Measurements from ENCODE around the gene GRM8.
A peak's percentile ranks its signal among the peaks of the same experiment; 100 is the strongest.

Gene GRM8

DNA sequence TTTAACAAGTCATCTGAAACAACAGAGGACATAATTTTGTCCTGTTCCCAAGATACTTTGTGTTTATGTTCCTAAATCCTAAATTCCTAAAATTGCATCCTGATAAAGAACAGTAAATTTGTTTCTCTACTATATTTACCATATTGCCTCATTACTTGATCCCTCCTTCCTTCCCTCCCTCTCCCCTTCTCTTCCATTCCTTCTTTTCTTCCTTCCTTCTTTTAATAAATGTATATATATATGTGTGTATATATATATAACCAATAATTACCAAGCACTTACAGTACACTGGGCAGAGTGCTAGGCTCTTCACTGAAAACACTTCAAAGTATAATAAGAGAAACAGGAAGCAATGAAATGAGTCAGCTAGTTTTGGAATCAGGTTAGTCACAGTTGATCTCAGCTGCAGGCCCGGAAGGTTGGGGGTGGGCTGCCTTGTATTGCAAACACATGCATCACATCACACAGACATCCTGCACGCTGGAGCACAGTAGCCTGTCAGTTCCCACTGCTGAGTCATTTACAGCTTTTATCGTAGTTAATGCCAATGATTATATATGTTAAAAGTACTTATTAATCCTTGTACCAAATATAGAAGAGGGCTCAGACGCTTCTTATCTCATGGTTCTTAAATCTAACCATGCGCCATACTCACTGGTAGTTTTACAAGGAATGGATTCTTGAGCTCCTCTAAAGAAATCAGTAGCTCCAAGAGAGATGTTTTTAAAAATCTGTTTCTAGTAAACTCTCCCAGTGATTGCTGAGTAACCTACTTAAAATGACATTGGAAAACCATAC lies 551.7 kb downstream of the GRM8 start:
- no peak overlapping the region for H2AFZ ChIP-seq (ENCODE audit: low read depth, low read length)
- H3K4me2 ChIP-seq (ENCODE audit: low read length, poor library complexity, severe bottlenecking), result no peak overlapping the region
- H3K79me1 ChIP-seq (replicated peaks; ENCODE audit: low read length, poor library complexity, severe bottlenecking), result no peaks in the 10 kb centered on the region
- no peak overlapping the region for H3K4ac ChIP-seq (ENCODE audit: low read depth in 1 of 2, low read length in 2 of 2)
- no peaks in the 10 kb centered on the region for H3K27me3 ChIP-seq (ENCODE audit: control insufficient read depth in 1 of 2, insufficient read depth in 1 of 2, low read length in 2 of 2)
- H2BK120ac ChIP-seq (ENCODE audit: low read depth, low read length), result no peak overlapping the region
- H3K36me3 ChIP-seq (ENCODE audit: control insufficient read depth in 1 of 2, insufficient read depth in 2 of 2, low read depth in 1 of 2, low read length in 2 of 2), result no peaks in the 10 kb centered on the region
- no peak overlapping the region for H2BK15ac ChIP-seq (ENCODE audit: low read depth, poor library complexity, severe bottlenecking)
- H3K18ac ChIP-seq (ENCODE audit: low read depth in 1 of 2, low read length in 2 of 2), result no peak overlapping the region
- no peaks in the 10 kb centered on the region for H3K9me3 ChIP-seq (ENCODE audit: control insufficient read depth, low read length)
- WGBS, result 0% methylated on average over 1 of the region's 5 CpGs
- H3K4me1 ChIP-seq (ENCODE audit: control insufficient read depth, insufficient read depth, low read depth, low read length), result no peaks in the 10 kb centered on the region
- H3K27ac ChIP-seq (ENCODE audit: low read length, poor library complexity, severe bottlenecking), result peak overlapping the region; percentile 93
- H4K91ac ChIP-seq (ENCODE audit: low read length), result no peak overlapping the region
- H2AK5ac ChIP-seq (ENCODE audit: low read length, severe bottlenecking), result no peak overlapping the region
- H3K14ac ChIP-seq (ENCODE audit: low read length in 2 of 2), result no peak overlapping the region
- no peak overlapping the region for H4K8ac ChIP-seq (ENCODE audit: low read length)
- H3K9ac ChIP-seq (ENCODE audit: low read length), result peak overlapping the region; percentile 82
- DNase-seq, result peak; percentile 98
- H2BK12ac ChIP-seq (ENCODE audit: low read length in 2 of 2), result no peak overlapping the region
- peak overlapping the region in 1 of 2 experiments; percentile 60 for H3K4me3 ChIP-seq (ENCODE audit: insufficient read depth in 1 of 2, low read depth in 1 of 2, low read length in 2 of 2)
- H3K23ac ChIP-seq (ENCODE audit: low read length in 2 of 2), result no peak overlapping the region
- H2BK5ac ChIP-seq (ENCODE audit: low read depth, low read length, poor library complexity, severe bottlenecking), result no peak overlapping the region

- no peak overlapping the region for H2BK5ac ChIP-seq (ENCODE audit: low read depth, low read length, poor library complexity, severe bottlenecking)
- no peak overlapping the region for H3K27ac ChIP-seq (ENCODE audit: low read length, poor library complexity, severe bottlenecking)
- H2BK15ac ChIP-seq (ENCODE audit: low read depth, poor library complexity, severe bottlenecking), result no peak overlapping the region
- H4K91ac ChIP-seq (ENCODE audit: low read length), result no peak overlapping the region
- no peaks in the 10 kb centered on the region for H3K4me1 ChIP-seq (ENCODE audit: control insufficient read depth, insufficient read depth, low read depth, low read length)
- H3K9me3 ChIP-seq (ENCODE audit: control insufficient read depth, low read length), result no peaks in the 10 kb centered on the region
- H3K9ac ChIP-seq (ENCODE audit: low read length), result no peak overlapping the region
- H3K36me3 ChIP-seq (ENCODE audit: control insufficient read depth in 1 of 2, insufficient read depth in 2 of 2, low read depth in 1 of 2, low read length in 2 of 2), result no peaks in the 10 kb centered on the region
- H3K18ac ChIP-seq (ENCODE audit: low read depth in 1 of 2, low read length in 2 of 2), result no peak overlapping the region
- H2AK5ac ChIP-seq (ENCODE audit: low read length, severe bottlenecking), result no peak overlapping the region
- H2AFZ ChIP-seq (ENCODE audit: low read depth, low read length), result no peak overlapping the region
- no peak for DNase-seq
- H2BK12ac ChIP-seq (ENCODE audit: low read length in 2 of 2), result no peak overlapping the region
- no peak overlapping the region for H3K23ac ChIP-seq (ENCODE audit: low read length in 2 of 2)
- no peaks in the 10 kb centered on the region for H3K79me1 ChIP-seq (replicated peaks; ENCODE audit: low read length, poor library complexity, severe bottlenecking)
- H4K8ac ChIP-seq (ENCODE audit: low read length), result no peak overlapping the region
- no peak overlapping the region for H2BK120ac ChIP-seq (ENCODE audit: low read depth, low read length)
- no peak overlapping the region for H3K14ac ChIP-seq (ENCODE audit: low read length in 2 of 2)
- H3K4ac ChIP-seq (ENCODE audit: low read depth in 1 of 2, low read length in 2 of 2), result no peak overlapping the region
- H3K4me3 ChIP-seq (ENCODE audit: insufficient read depth in 1 of 2, low read depth in 1 of 2, low read length in 2 of 2), result no peak overlapping the region
- H3K4me2 ChIP-seq (ENCODE audit: low read length, poor library complexity, severe bottlenecking), result no peak overlapping the region
- no peaks in the 10 kb centered on the region for H3K27me3 ChIP-seq (ENCODE audit: control insufficient read depth in 1 of 2, insufficient read depth in 1 of 2, low read length in 2 of 2)
Measured at GRCh38 chr7:126699707-126700106, 553.0 kb downstream of the GRM8 start.

GRCh38 chr7:126698909-126699308 lies 553.8 kb downstream of the GRM8 start:
- H2BK5ac ChIP-seq (ENCODE audit: low read depth, low read length, poor library complexity, severe bottlenecking), result no peak overlapping the region
- no peak overlapping the region for H2AK5ac ChIP-seq (ENCODE audit: low read length, severe bottlenecking)
- no peak overlapping the region for H3K14ac ChIP-seq (ENCODE audit: low read length in 2 of 2)
- H3K79me1 ChIP-seq (replicated peaks; ENCODE audit: low read length, poor library complexity, severe bottlenecking), result no peaks in the 10 kb centered on the region
- no peak overlapping the region for H3K23ac ChIP-seq (ENCODE audit: low read length in 2 of 2)
- no peaks in the 10 kb centered on the region for H3K4me1 ChIP-seq (ENCODE audit: control insufficient read depth, insufficient read depth, low read depth, low read length)
- no peak overlapping the region for H2BK12ac ChIP-seq (ENCODE audit: low read length in 2 of 2)
- 88% methylated on average over 1 of the region's 2 CpGs for whole genome bisulfite sequencing
- no peak overlapping the region for H3K4me3 ChIP-seq (ENCODE audit: insufficient read depth in 1 of 2, low read depth in 1 of 2, low read length in 2 of 2)
- no peak overlapping the region for H3K4ac ChIP-seq (ENCODE audit: low read depth in 1 of 2, low read length in 2 of 2)
- H3K4me2 ChIP-seq (ENCODE audit: low read length, poor library complexity, severe bottlenecking), result no peak overlapping the region
- no peak overlapping the region for H2BK15ac ChIP-seq (ENCODE audit: low read depth, poor library complexity, severe bottlenecking)
- no peak overlapping the region for H2AFZ ChIP-seq (ENCODE audit: low read depth, low read length)
- no peak overlapping the region for H3K18ac ChIP-seq (ENCODE audit: low read depth in 1 of 2, low read length in 2 of 2)
- H2BK120ac ChIP-seq (ENCODE audit: low read depth, low read length), result no peak overlapping the region
- no peak overlapping the region for H4K91ac ChIP-seq (ENCODE audit: low read length)
- H3K36me3 ChIP-seq (ENCODE audit: control insufficient read depth in 1 of 2, insufficient read depth in 2 of 2, low read depth in 1 of 2, low read length in 2 of 2), result no peaks in the 10 kb centered on the region
- H3K27me3 ChIP-seq (ENCODE audit: control insufficient read depth in 1 of 2, insufficient read depth in 1 of 2, low read length in 2 of 2), result no peaks in the 10 kb centered on the region
- DNase-seq, result no peak
- H3K9ac ChIP-seq (ENCODE audit: low read length), result no peak overlapping the region
- H4K8ac ChIP-seq (ENCODE audit: low read length), result no peak overlapping the region
- H3K27ac ChIP-seq (ENCODE audit: low read length, poor library complexity, severe bottlenecking), result no peak overlapping the region
- no peaks in the 10 kb centered on the region for H3K9me3 ChIP-seq (ENCODE audit: control insufficient read depth, low read length)

DNA sequence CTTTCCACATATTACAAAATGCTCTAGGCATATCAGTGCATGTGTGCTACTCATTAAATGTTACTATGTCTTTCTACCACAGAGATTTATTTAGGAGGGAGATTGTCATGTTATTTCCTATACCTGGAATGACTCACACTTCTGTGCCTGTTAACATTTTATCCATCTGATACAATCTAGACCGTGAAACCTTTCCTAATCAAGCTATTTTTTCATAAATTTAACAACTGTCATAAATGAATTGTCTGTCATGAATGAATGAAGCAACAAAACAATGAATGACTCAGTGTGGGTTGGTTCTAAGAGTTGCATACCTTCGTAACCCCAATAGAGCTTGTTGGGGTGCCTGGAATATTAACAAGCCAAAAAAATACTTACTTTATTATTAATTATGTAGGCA lies 554.3 kb downstream of the GRM8 start:
- Histone ChIP-seq H3K27ac (ENCODE audit: low read length, poor library complexity, severe bottlenecking) (no peak overlapping the region), H2AK5ac (ENCODE audit: low read length, severe bottlenecking) (no peak overlapping the region), H3K23ac (ENCODE audit: low read length in 2 of 2) (no peak overlapping the region), H3K4me1 (ENCODE audit: control insufficient read depth, insufficient read depth, low read depth, low read length) (no peaks in the 10 kb centered on the region), H3K4me2 (ENCODE audit: low read length, poor library complexity, severe bottlenecking) (no peak overlapping the region), H2BK120ac (ENCODE audit: low read depth, low read length) (no peak overlapping the region), H3K9me3 (ENCODE audit: control insufficient read depth, low read length) (no peaks in the 10 kb centered on the region), H3K9ac (ENCODE audit: low read length) (no peak overlapping the region), H3K27me3 (ENCODE audit: control insufficient read depth in 1 of 2, insufficient read depth in 1 of 2, low read length in 2 of 2) (no peaks in the 10 kb centered on the region), H2BK15ac (ENCODE audit: low read depth, poor library complexity, severe bottlenecking) (no peak overlapping the region), H4K91ac (ENCODE audit: low read length) (no peak overlapping the region), H2BK12ac (ENCODE audit: low read length in 2 of 2) (no peak overlapping the region), H3K18ac (ENCODE audit: low read depth in 1 of 2, low read length in 2 of 2) (no peak overlapping the region), H4K8ac (ENCODE audit: low read length) (no peak overlapping the region), H2AFZ (ENCODE audit: low read depth, low read length) (no peak overlapping the region), H2BK5ac (ENCODE audit: low read depth, low read length, poor library complexity, severe bottlenecking) (no peak overlapping the region), H3K14ac (ENCODE audit: low read length in 2 of 2) (no peak overlapping the region), H3K36me3 (ENCODE audit: control insufficient read depth in 1 of 2, insufficient read depth in 2 of 2, low read depth in 1 of 2, low read length in 2 of 2) (no peaks in the 10 kb centered on the region), H3K4me3 (ENCODE audit: insufficient read depth in 1 of 2, low read depth in 1 of 2, low read length in 2 of 2) (no peak overlapping the region), H3K79me1 (replicated peaks; ENCODE audit: low read length, poor library complexity, severe bottlenecking) (no peaks in the 10 kb centered on the region), H3K4ac (ENCODE audit: low read depth in 1 of 2, low read length in 2 of 2) (no peak overlapping the region)
- no peak for DNase-seq
- WGBS, result no CpG with 5 or more reads among the region's 2 CpGs

Data from mesenchymal stem cell (in vitro differentiated cells and primary cell).